Activated T-cell treated with anti-CD3 and anti-CD28 coated beads for 24 hours (primary cell): Measurements from ENCODE around the gene ZNF714.

ENCODE experiments used
- DNase-seq: peaks from one replicate; pipeline ENCODE4 v3.0.0-alpha.2; 2020; ENCODE audit warnings: low read depth

ZNF714 gene

DNA sequence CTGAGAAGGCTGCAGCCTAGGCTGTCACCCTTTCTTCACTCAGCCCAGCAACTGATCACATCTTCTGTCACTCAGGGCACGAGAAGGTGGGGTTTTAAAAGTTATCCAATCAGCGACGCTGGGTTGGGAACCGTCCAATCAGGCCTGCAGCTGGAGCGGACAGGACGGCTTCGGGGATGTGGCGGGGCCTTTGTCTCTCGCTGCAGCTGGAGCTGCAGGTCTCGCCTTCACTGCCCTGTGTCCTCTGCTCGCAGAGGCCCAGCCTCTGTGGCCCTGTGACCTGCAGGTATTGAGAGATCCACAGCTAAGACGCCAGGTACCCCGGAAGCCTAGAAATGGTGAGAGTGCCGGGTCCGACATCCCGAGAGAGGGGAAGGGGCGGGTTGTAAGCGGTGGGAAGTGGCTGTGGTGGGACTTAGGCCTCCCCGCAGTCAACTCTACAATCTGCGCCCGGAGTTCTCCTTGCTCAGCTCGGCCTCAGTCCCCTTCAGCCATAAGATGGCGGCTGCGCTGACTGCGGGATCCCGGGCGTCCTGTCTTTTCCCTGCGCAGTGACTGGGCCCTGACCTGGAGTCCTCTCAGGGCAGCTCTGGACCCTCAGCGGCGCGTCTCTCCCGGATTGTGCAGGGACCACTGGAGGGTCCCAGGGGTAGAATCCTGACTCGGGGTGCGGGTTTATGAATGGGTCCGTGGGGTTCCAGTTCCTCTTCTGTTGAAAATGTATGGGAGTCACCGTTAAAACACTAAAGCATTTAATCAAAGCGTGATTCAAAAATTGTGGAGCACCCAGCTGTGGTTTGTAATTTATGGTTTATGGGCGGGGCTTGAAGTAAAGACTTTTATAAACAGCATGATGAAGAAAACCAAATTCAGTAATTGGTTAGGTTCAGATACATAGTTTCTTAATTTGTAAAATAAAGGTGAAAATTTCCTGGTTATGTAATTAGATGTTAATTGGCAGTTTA, at the start of gene ZNF714:
TSS of gene ZNF714 (plus strand) at position 193 of the 965 bp plus-strand sequence. CDS start 16,066 bp downstream, outside the sequence.
- DNase-seq = peak; percentile 79

- no peak for DNase-seq
These were observed 37.0 kb upstream of the ZNF714 start for GRCh38 chr19:21045028-21045427.

GRCh38 chr19:21046489-21046888, 35.5 kb upstream of the ZNF714 start:
- DNase-seq = no peak

GRCh38 chr19:21047716-21048115, 34.3 kb upstream of the ZNF714 start:
- DNase-seq = no peak

- no peak for DNase-seq
These were observed 29.1 kb upstream of the ZNF714 start for GRCh38 chr19:21052902-21053301.

GRCh38 chr19:21065336-21065735, 16.7 kb upstream of the ZNF714 start:
- no peak for DNase-seq

GRCh38 chr19:21084343-21084742, 2.3 kb downstream of the ZNF714 start:
- no peak for DNase-seq

- DNase-seq = no peak
These were observed 5.9 kb downstream of the ZNF714 start for GRCh38 chr19:21087871-21088270.

- no peak for DNase-seq
These were observed 10.1 kb downstream of the ZNF714 start for GRCh38 chr19:21092109-21092508.

DNA sequence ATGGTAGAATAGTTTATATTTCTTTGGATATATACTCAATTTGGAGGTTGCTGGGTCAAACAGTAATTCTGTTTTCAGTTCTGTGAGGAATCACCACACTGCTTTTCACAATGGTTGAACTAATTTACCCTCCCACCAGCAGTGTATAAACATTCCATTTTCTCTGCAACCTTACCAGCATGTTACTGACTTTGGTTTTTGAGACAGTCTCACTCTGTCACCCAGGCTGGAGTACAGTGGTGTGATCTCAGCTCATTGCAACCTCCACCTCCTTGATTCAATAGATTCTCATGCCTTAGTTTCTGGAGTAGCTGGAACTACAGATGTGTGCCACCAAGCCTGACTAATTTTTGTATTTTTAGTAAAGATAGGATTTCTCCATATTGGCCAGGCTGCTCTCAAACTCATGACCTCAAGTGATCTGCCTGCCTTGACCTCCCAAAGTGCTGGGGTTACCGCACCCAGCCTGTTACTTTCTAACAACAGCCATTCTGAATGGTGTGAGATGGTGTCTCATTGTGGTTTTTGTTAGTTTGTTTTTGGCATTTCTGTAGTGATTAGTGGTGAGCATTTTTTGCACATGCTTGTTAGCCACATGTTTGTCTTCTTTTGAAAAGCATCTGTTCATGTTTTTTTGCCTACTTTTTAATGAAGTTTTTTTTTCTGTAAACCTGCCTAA, 12.5 kb downstream of the ZNF714 start:
- no peak for DNase-seq

- DNase-seq = no peak
These were observed 16.3 kb downstream of the ZNF714 start for GRCh38 chr19:21098291-21098690.

DNA sequence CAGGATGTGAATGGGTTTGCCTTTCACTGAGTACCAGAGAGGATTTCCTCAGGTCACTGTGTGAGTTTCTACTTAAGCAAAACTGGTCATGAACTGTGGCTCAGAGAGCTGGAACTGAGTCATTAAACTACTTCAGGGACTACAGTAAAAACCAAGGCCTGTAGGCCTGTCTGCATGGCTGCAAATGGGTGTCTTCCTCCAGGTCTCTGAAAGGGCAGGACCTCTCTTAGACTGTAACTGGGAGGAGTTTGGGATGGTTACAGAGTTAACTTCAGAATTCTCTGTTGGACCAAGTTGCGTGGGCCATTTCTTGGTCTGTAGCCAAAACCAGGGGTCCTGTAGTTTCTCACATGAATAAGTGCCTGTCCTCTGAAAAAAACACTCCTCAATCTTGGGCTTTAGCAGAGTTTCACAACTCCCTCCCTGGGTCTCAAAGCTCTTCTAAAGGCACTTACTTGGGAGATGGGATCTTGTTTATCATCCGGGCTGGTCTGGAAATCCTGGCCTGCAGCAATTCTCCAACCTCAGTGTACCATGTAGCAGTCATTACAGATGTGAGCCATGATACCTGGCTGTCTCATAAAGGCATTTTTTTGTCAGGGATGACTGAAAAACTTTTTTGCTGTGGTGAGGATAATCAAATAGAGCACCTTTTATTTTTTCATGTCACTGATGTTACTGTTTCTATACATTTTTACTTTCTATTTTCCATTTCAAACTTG, 19.7 kb downstream of the ZNF714 start:
- DNase-seq = no peak

DNA sequence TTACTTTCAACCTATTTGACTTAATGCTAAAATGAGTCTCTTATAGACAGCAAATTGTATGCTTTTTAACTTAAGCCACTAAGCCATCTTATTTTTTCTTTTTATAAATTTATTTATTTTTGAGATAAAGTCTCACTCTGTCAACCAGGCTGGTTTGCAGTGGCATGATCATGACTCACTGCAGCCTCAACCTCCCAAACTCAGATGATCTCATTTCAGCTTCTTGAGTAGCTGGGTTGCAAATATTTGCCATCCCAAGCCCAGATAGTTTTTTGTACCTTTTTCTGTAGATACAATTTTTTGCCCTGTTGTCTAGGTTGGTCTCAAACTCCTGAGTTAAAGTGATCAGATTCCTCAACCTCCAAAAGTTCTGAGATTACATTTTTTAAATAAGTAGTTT, 27.1 kb downstream of the ZNF714 start:
- DNase-seq = no peak

- no peak for DNase-seq
These were observed 28.2 kb downstream of the ZNF714 start for GRCh38 chr19:21110183-21110582.

DNA sequence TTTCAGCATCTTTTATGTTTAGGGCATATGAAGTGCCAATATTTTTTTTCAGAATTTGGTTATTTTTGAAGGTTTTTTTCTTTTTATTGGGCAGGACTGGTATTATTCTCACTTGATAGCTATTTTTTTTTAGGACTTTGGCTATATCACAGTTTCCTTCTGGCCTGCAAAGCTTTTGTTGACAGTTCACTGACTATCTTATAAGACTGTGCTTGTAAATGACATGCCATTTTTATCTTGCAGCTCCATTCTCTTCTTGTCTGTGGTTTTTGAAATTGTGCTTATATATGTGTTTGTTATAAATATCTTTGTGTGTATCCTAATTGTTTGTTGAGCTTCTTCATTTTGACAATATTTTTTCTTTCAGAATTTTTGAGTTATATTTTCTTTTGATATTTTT, 33.4 kb downstream of the ZNF714 start:
- DNase-seq = no peak

GRCh38 chr19:21117041-21117907, 35.3 kb downstream of the ZNF714 start:
- no peak for DNase-seq

- no peak for DNase-seq
These were observed 44.1 kb downstream of the ZNF714 start for GRCh38 chr19:21126078-21126477.

DNA sequence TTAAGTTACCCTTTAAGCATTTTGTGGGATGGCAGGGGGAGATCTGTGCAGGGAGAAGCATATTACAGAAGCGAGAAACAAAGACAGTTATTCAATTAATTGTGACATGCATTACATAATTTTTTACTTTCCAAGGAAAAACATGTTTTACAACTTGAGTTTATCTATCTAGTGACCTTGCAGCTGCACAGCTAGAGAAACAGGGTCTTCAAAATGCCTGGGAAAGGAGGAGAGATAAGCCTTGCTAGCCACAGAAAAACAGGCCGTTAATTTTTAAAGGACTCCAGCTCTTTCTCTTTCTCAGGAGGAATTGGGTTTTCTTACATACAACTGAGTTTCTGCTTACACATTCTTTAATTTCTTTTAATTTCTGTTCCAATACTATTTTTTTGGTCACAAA, 45.0 kb downstream of the ZNF714 start:
- no peak for DNase-seq

DNA sequence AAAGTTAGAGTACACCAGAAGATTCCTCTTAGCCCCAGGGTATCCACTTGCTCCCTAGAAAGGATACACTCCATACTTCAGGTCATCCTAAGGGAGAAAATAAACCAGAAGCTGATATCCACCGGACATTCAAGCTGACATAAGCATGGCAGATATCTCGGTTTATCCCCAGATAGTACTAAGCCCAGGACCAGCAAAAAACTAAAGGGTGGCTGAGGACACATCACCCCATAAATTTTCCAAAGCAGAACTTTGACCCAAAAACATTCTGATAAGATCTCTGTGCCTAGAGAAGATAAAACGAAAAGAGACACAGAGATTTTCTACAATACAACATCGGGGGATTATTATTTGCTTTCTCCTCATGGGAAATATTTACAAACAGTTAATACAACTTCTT, 45.9 kb downstream of the ZNF714 start:
- no peak for DNase-seq

DNA sequence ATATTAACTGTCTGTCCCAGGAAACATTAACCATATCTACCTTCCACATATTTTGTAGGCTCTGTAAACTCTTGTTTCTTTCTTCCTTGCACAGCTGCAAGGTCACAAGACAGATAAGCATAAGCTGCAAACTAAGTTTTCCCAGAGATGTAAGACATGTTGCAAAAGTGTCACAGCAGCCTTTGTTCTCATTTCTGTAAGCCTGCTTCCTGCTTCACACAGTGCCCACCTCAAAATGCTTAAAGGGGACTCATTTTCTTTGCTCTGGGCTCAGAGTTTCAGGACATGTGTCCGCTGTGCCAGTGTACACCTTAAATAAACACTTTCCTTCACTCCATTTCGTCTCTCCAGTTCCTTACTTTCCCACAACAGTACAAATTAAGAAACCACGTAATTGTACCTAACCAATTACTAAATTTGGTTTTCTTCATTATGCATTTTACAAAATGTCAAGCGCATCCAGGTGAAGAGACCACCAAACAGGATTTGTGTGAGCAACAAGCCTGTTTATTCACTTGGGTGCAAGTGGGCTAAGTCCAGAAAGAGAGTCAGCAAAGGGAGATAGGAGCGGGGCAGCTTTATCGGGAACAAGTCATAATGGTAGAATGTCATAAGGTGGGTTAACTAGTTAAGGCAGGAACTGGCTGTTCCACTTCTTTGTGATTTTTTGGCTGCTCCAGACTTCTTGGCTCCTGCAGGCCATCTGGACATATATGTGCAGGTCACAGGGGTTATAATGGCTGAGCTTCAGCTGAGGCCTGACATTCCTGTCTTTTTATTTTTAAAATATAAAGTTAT, 47.1 kb downstream of the ZNF714 start:
- no peak for DNase-seq
